GM10847 (cell line): Measurements from ENCODE around the gene TMEM132C.

ENCODE experiments used
- POLR2A ChIP-seq: IDR thresholded peaks from 2 replicates; pipeline ENCODE4 v1.6.1; 2011; ENCODE audit not compliant: insufficient read length; ENCODE audit errors: extremely low read depth

TMEM132C gene

GRCh38 chr12:128267651-128268378 is 845 bp downstream of the TMEM132C start:
- no peak for TF ChIP-seq POLR2A

- no peak for TF ChIP-seq POLR2A
These were observed 1.5 kb downstream of the TMEM132C start for GRCh38 chr12:128268379-128268995.

- TF ChIP-seq POLR2A: no peak
These were observed 2.2 kb downstream of the TMEM132C start for GRCh38 chr12:128269181-128269591.

- TF ChIP-seq POLR2A: no peak
These were observed 9.5 kb downstream of the TMEM132C start for GRCh38 chr12:128276471-128276870.

GRCh38 chr12:128286970-128287369 is 20.0 kb downstream of the TMEM132C start:
- no peak for TF ChIP-seq POLR2A

GRCh38 chr12:128288357-128288756 is 21.4 kb downstream of the TMEM132C start:
- no peak for TF ChIP-seq POLR2A

GRCh38 chr12:128288896-128289295 is 21.9 kb downstream of the TMEM132C start:
- TF ChIP-seq POLR2A: no peak

GRCh38 chr12:128290938-128291337 is 24.0 kb downstream of the TMEM132C start:
- no peak for TF ChIP-seq POLR2A

GRCh38 chr12:128298091-128298748 is 31.2 kb downstream of the TMEM132C start:
- TF ChIP-seq POLR2A: no peak

GRCh38 chr12:128305336-128305892 is 38.4 kb downstream of the TMEM132C start:
- TF ChIP-seq POLR2A: no peak

GRCh38 chr12:128307791-128308190 is 40.8 kb downstream of the TMEM132C start:
- no peak for TF ChIP-seq POLR2A

- no peak for TF ChIP-seq POLR2A
These were observed 45.7 kb downstream of the TMEM132C start for GRCh38 chr12:128312661-128313060.

GRCh38 chr12:128313931-128314330 is 47.0 kb downstream of the TMEM132C start:
- no peak for TF ChIP-seq POLR2A

- TF ChIP-seq POLR2A: no peak
These were observed 47.6 kb downstream of the TMEM132C start for GRCh38 chr12:128314611-128315010.

- TF ChIP-seq POLR2A: no peak
These were observed 49.1 kb downstream of the TMEM132C start for GRCh38 chr12:128316078-128316477.
